Fibroblast of gingiva (primary cell): ENCODE measurements around the gene RNLS.

ENCODE experiments used
- DNase-seq: peaks from one replicate; pipeline ENCODE4 v3.0.0-alpha.2; 2011; ENCODE audit warnings: low read depth

Gene RNLS

GRCh38 chr10:88431103-88431502 lies 152.0 kb downstream of the RNLS start:
- DNase-seq: no peak

DNA sequence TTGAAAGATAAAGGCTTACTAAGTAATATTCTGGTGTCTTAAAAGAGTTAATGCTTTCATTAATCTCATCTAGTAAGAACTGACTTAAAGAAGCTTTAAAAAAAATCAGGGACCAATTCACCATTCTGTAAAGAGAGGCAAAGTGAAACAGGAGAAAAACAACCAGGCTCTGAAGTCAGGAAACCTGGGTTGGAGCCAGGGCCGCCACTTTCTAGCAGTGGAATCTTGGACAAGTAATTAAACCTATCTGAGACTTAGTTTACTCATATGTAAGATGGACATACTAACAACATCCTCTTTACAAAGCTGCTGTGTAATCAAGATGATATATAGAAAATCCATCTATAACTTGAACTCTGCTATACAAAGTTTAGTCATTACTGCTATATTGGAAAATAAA lies 154.1 kb downstream of the RNLS start:
- DNase-seq: no peak

- peak; percentile 31 for DNase-seq
Observed at GRCh38 chr10:88428442-88428841, 154.7 kb downstream of the RNLS start.

DNA sequence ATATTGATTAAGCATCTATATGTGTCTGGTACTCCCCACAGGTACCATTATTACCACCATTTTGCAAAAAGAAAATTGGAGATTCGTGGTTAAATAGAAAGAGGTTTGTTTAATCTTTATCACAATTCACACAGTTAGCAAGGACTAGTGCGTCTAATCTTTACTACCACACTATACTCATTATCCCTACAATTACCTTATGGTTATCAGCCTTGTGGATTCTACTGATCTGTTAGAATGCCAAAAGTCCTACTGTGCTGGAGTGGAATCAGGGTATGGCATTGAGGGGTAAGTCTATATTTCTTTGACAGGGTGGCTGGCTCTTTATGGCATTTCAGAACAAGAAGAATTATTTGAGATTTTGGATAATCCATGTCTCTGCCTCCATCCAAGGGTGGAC lies 156.1 kb downstream of the RNLS start:
- no peak for DNase-seq

- DNase-seq: peak; percentile 91
Observed at GRCh38 chr10:88424881-88425280, 158.2 kb downstream of the RNLS start.

GRCh38 chr10:88423732-88424131 lies 159.4 kb downstream of the RNLS start:
- no peak for DNase-seq

DNA sequence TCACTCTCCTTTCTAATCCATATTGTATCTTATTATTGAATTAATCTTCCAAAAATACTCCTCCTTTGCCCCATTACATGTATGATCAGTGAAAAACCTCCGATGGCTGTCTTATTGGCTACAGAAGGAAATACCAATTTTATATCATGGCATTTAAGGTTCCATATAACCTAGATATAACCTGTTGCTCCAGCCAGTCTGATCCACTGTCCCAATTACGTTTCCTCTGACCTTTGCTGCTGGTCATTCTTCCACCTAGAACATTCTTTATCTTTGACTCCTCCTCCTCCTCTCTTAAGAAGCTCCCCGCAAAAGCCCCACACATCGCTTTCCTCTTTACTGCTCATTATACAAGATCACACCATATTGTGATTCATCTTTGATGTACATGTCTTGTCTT lies 161.5 kb downstream of the RNLS start:
- DNase-seq: no peak

DNA sequence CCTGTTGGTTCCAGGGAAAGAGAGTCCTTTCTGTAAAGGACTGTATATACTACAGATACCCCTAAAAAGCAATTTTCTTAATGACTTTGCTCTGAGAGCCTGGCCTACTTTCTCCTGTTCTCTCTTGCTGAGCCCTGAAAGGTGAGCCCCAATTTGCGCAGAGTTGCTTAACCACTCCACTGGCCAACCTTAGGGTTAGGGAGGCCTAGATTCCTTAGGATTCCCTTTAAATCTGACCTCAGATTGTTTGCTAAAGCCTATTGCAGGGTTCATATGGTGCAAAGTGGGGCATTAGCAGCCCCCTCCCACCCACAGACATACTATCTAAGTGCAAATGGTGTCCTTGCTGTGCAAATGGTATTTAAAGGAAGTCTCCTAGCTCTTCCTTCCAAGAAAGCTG lies 164.2 kb downstream of the RNLS start:
- no peak for DNase-seq

GRCh38 chr10:88417387-88418030 lies 165.6 kb downstream of the RNLS start:
- peak; percentile 27 for DNase-seq

GRCh38 chr10:88416801-88417200 lies 166.3 kb downstream of the RNLS start:
- no peak for DNase-seq

GRCh38 chr10:88415533-88416130 lies 167.5 kb downstream of the RNLS start:
- no peak for DNase-seq

DNA sequence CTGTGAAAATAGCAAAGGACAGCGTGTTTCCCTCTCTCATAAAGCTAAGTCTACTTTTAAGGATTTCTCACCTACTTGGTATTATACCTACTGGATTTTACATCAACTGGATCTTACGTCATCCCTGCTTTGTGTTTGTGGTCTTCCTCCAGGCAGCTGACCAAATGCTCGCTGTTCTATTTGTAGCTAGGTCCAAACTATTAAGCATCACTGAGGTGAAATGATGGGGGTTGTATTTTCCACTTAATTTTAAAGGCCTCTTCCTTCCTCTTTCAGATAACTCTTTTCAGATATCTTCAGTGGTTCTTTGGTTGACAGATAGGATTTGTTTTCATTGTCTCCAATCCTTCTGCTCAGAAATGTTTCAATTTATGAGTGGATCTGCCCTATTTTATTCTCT lies 169.7 kb downstream of the RNLS start:
- no peak for DNase-seq

DNA sequence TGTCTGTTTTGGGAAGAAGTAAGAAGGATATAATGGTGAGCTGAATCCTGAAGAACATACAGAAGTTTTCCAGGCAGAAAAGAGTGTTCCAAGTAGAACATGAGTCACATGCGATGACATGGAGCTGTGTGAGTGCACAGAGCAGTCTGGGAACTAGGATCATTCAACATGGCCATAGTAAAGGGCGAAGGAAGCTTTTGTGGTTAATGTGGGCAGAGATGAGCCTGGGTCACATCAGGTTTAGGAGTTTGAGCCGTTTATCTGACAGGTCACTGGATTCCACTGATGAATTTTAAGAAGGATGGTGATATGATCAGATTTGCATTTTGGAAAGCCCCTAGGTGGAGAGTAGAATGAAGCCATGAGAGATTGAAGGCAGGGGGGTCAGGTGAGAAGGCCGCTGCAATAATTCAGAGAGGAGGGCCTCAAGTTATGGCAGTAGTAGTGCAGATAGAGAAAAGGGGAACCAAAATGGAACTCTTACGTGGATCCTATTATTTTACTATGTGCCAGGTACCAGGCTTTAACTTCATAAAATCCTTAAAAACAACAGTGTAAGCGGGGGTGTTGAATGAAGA lies 171.3 kb downstream of the RNLS start:
- no peak for DNase-seq

- DNase-seq: no peak
Observed at GRCh38 chr10:88409824-88410223, 173.3 kb downstream of the RNLS start.

DNA sequence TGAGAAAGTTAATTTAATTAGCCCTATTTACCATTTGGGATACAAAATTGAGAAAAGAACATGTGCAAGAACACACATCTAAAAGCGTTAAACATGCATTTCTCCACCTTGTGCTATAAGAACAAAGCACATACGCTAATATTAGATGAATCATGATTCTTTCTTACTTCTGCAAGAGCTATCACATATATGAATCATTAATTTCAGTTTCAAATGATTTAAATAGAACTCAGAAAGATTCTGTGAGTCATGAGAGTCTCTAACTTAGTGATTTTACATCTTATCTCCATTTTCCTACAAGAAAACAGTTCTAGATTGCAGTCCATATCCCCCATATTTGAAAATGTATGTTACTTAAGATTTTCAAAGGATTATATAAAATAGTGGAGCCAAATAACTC lies 173.9 kb downstream of the RNLS start:
- DNase-seq: no peak

GRCh38 chr10:88408096-88408495 lies 175.0 kb downstream of the RNLS start:
- peak; percentile 7 for DNase-seq

DNA sequence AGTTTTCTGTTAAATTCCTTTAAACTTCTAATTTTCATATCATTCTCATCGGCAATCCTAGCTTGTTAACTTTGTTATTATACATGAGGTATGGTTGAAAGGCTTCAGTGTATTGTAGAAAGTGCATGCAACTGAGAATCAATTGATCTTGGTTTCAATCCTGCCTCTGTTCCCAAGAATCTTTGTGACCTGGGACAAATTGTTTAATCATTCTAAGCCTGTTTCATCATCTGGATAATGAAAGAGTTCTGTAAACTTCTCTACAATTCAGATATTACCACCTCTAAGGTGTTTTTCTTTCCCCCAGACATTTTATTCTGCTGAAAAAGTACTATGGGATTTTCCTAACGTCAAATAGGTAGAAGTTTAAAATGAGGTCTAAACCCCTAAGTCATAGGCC lies 179.0 kb downstream of the RNLS start:
- no peak for DNase-seq

DNA sequence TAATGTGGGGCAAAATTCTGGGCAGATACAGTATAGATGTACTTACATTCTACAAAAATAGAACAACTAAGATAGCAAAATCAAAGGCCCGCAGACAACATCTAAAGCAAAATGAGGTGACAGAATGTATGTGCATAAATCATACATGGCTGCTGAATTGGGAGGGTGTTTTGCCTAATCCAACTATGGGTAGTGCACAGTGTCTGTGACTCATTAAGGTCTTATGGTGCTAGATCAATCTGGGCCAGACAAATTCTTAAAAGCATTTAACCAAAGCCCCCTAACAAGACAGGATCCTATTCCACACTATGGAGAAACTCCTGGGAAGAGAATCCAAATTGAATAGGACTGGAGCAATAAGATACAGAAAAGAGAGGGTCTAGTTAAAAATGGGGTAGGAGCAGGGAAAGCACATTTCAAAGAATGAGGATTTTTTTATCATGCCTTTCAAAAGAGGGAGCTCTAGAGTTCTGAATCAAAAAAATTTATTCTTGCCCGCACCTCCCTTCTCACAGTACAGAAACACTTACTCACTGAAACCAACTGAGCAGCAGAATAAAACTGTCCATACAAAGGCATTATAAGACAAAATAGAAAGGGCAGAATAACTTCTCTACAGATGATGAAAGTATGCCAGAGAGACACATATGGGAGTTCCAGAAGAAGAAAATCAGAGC lies 181.3 kb downstream of the RNLS start:
- peak; percentile 16 for DNase-seq

GRCh38 chr10:88399240-88399639 lies 183.9 kb downstream of the RNLS start:
- DNase-seq: no peak

DNA sequence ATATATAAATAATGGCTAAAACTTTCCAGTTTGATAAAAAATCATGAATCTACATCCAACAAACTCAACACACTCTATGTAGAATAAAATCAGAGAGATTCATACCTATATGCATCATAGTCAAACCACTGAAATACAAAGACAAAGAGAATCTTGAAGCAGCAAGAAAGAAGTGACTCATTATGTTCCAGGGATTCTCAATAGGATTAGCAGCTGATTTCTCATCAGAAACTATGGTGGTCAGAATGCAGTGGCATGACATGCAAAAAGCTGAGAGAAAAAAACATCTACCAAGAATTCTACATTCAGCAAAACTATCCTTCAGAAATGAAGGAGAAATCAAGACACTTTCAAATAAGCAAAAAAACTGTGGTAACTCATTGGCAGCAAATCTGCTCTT lies 187.4 kb downstream of the RNLS start:
- peak; percentile 10 for DNase-seq

GRCh38 chr10:88392222-88392621 lies 190.9 kb downstream of the RNLS start:
- DNase-seq: no peak

DNA sequence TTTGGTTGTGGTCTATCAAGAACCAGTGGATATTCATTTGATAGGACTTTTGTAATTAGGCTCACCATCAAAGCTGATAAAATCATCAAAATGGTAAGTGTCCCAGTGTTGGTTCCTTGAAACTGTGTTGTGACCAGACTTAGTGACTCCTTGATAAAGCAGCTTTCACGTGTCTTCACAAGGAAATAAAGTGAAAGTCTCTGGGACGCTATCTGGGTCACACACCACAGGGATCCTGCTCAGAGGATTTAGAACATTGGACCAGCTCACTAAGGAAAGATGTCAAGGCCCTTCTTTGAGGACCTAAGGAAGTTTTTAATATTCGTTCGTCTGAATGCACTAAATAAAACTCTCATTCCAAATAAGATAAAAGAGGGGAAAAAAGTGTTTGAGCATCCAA lies 193.1 kb downstream of the RNLS start:
- no peak for DNase-seq

DNA sequence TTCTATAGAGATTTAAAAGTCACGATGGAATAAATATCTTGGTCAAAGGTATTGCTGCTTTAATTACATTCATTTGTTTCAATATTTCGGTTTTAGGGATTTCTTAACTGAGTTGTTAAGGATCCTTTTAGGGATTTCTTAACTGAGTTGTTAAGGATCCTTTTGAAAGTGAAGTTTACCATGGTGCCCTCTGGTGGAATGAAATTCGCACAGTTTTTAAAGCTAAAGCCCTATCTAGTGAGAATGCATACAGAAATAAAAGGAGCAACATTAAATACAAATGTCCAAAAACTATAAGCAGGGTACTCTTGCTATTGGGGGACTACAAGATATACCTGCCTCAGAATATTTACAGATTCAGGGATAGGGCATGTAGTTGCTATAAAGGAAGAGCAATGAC lies 193.7 kb downstream of the RNLS start:
- DNase-seq: peak; percentile 59
